Neural crest cell (in vitro differentiated cells): ENCODE results near the gene GFRA1. TPM values are rescaled to one million over a fixed set of nuclear protein-coding genes. Genes with fewer than 3 reads are reported as not detected.

Source experiments
- DNase-seq: peaks from one replicate; pipeline ENCODE4 v3.0.0; 2021; ENCODE audit warnings: low read depth, mixed read lengths, low spot score
- H3K27ac Mint-ChIP-seq: one replicate; pipeline ENCODE4 v1.8.0; 2021; ENCODE audit warnings: mild to moderate bottlenecking, mixed read lengths; ENCODE audit not compliant: unreplicated experiment
- H3K27me3 Mint-ChIP-seq: 2 replicates; pipeline ENCODE4 v1.8.0; 2021; ENCODE audit warnings: low read depth, mild to moderate bottlenecking, mixed read lengths
- H3K36me3 Mint-ChIP-seq: 2 replicates; pipeline ENCODE4 v1.8.0; 2021; ENCODE audit warnings: low read depth, mild to moderate bottlenecking, mixed read lengths
- H3K4me1 Mint-ChIP-seq: 2 replicates; pipeline ENCODE4 v1.8.0; 2021; ENCODE audit warnings: mixed read lengths
- H3K4me3 Mint-ChIP-seq: one replicate; pipeline ENCODE4 v1.8.0; 2021; ENCODE audit warnings: mild to moderate bottlenecking, mixed read lengths
- H3K9me3 Mint-ChIP-seq: 2 replicates; pipeline ENCODE4 v1.8.0; 2021; ENCODE audit warnings: mixed read lengths
- total RNA-seq: library from RNA; stranded (reverse); gene quantifications from 2 replicates; pipeline ENCODE4 v1.2.1, GENCODE V29; 2021
- TF ChIP-seq, protein P1 (sequence below): fragments of 200-600 bp; sonication (generic); conservative IDR thresholded peaks from 2 replicates; pipeline ENCODE4 v1.5.0; 2021; ENCODE audit warnings: antibody characterized with exemption, mild to moderate bottlenecking

The GFRA1 gene
- total RNA-seq, 1 donor from 2014 or later, result 72.4 TPM

DNA sequence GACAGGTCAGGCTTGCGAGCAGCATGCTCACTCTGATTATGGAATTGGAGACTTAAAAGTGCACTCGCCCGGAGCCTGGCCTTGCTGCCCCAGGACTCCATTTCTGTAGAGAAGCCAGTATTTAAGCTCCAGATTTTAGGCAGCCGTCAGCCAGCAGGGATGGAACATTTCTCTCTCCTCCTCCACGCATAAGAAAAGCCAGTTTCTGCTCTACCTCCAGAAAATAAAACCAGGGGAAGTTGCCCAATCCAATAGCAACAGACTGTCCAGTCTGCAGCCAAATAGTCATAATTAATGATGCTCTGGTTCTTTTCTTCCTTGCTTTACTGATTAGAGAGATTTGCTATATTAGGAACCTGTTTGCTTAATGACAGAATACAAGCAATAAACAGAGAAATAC lies 203.2 kb downstream of the GFRA1 start:
- no peaks in the 10 kb centered on the region for H3K36me3 Mint-ChIP-seq
- no peaks in the 10 kb centered on the region for H3K9me3 Mint-ChIP-seq
- no peak overlapping the region for H3K27ac Mint-ChIP-seq
- H3K4me3 Mint-ChIP-seq, result no peak overlapping the region
- H3K27me3 Mint-ChIP-seq, result no peaks in the 10 kb centered on the region
- no peak for DNase-seq
- TF ChIP-seq, protein P1, sequence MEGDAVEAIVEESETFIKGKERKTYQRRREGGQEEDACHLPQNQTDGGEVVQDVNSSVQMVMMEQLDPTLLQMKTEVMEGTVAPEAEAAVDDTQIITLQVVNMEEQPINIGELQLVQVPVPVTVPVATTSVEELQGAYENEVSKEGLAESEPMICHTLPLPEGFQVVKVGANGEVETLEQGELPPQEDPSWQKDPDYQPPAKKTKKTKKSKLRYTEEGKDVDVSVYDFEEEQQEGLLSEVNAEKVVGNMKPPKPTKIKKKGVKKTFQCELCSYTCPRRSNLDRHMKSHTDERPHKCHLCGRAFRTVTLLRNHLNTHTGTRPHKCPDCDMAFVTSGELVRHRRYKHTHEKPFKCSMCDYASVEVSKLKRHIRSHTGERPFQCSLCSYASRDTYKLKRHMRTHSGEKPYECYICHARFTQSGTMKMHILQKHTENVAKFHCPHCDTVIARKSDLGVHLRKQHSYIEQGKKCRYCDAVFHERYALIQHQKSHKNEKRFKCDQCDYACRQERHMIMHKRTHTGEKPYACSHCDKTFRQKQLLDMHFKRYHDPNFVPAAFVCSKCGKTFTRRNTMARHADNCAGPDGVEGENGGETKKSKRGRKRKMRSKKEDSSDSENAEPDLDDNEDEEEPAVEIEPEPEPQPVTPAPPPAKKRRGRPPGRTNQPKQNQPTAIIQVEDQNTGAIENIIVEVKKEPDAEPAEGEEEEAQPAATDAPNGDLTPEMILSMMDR, result no peak
- H3K4me1 Mint-ChIP-seq, result peaks cover 21% of the 10 kb centered on the region

DNA sequence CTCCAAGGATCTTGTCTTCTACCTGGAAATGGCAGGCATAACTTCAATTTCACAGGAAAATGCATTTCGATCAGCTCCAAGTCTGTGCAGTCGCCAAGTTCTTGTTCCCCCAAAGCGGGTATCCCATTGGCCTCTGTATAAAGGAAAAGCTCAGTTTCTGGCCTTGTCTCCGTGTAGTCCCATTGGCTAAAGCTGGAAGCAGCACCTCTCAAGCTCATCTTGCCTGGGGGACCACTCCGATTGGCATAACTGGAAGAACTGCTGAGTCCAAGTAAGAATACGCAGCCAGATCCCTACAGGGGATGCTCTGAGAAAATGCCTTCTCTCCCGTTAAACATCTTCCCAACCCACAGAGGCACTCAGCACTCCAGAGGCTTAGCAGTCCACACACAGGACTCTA lies 205.2 kb downstream of the GFRA1 start:
- no peak for DNase-seq
- Mint-ChIP-seq H3K36me3 (peaks cover 4% of the 10 kb centered on the region), H3K27me3 (no peaks in the 10 kb centered on the region), H3K27ac (no peak overlapping the region), H3K4me1 (peaks cover 8% of the 10 kb centered on the region), H3K4me3 (no peak overlapping the region), H3K9me3 (no peaks in the 10 kb centered on the region)
- TF ChIP-seq, protein P1, result no peak

DNA sequence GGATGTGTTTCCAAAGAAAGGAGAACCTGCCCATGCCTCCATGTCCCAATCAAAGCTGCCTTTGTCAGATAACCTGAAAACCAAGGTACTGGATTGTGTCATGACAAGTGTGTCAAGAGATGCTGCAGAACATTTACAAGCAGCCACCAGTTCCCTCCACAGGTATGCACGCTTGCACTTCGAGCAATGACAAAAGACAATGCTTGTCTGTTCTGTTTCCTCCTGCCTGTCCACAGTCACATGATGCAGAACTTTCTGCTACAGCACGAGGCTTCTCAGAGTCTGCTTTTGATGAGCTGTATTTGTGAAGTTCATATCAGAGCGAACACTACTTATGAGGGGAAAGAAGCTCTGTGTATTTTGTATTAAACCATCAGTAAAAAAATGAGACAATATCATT lies 209.9 kb downstream of the GFRA1 start:
- no peak overlapping the region for H3K4me3 Mint-ChIP-seq
- H3K27me3 Mint-ChIP-seq, result no peaks in the 10 kb centered on the region
- no peaks in the 10 kb centered on the region for H3K9me3 Mint-ChIP-seq
- no peak for DNase-seq
- peaks cover 13% of the 10 kb centered on the region for H3K36me3 Mint-ChIP-seq
- TF ChIP-seq, protein P1, result no peak
- no peak overlapping the region for H3K27ac Mint-ChIP-seq
- peaks cover 4% of the 10 kb centered on the region for H3K4me1 Mint-ChIP-seq

DNA sequence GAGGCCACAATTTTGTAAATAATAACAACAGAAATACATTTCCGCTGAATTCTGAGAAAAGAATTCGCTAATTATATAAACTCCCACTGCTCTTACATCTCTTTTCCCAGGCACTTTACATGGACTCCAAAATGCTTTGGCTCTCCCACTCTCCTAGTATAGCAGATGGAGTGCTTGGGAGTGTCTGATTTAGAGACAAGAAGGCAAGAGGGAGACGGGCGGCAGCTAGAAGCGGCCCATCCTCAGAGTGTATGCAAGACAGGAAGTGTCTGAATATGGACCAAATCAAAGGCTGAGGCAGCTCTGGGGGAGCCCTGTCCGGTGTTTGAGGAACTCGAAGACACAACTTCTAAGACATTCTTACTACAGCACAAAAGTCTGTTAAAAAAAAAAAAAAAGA lies 212.1 kb downstream of the GFRA1 start:
- TF ChIP-seq, protein P1, result no peak
- no peak for DNase-seq
- H3K36me3 Mint-ChIP-seq, result peaks cover 13% of the 10 kb centered on the region
- H3K4me1 Mint-ChIP-seq, result peaks cover 2% of the 10 kb centered on the region
- H3K27me3 Mint-ChIP-seq, result no peaks in the 10 kb centered on the region
- no peak overlapping the region for H3K27ac Mint-ChIP-seq
- no peak overlapping the region for H3K4me3 Mint-ChIP-seq
- no peaks in the 10 kb centered on the region for H3K9me3 Mint-ChIP-seq

DNA sequence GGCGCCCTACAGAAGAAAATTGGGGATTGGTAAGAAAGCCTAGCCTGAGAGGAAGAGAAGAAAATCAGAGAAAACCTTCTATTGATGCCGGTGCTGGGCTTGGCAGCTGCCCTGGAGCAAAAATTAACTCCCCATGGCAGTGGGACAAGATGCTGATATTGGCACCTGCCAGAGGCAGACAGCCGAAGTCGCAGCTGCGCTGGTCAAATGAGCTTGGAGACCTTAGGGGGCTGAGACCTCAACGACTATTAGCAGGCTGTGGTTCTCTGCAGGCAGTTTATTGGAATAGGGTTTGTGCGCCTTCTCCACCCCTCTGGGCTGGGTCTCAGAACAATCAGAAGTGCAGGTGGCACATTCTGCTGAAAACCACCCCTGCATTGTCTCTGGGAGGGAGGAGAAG lies 213.7 kb downstream of the GFRA1 start:
- Mint-ChIP-seq H3K4me3 (no peak overlapping the region), H3K27ac (no peak overlapping the region), H3K4me1 (peaks cover 6% of the 10 kb centered on the region), H3K27me3 (no peaks in the 10 kb centered on the region), H3K9me3 (no peaks in the 10 kb centered on the region), H3K36me3 (peaks cover 13% of the 10 kb centered on the region)
- no peak for DNase-seq
- TF ChIP-seq, protein P1, result no peak
